Measurements from ENCODE around the gene ACOT7. TPM values are rescaled to one million over a fixed set of nuclear protein-coding genes. Genes with fewer than 3 reads are reported as not detected.

Gene ACOT7
- total RNA-seq, 5 donors from 2014 or later (not counting 1 experiment from before 2014, with no cell fraction given) = 6.1 to 9.3 (median 7.4) TPM

- Mint-ChIP-seq H3K4me3 (no peak overlapping the region), H3K36me3 (no peaks in the 10 kb centered on the region), H3K27ac (no peak overlapping the region), H3K4me1 (peaks cover 5 to 15% (median 10%) of the 10 kb centered on the region in 3 donors), H3K9me3 (no peaks in the 10 kb centered on the region), H3K27me3 (peaks cover 21 to 58% of the 10 kb centered on the region in 2 donors)
- DNase-seq (no peak), ATAC-seq (replicated peaks in 1 of 4) (no peak)
- peaks cover 5 to 69% of the 10 kb centered on the region in 2 experiments for H3K27me3 ChIP-seq (replicated peaks in 1 of 2; ENCODE audit: control insufficient read depth in 2 of 2, extremely low read depth in 1 of 2, insufficient read depth in 2 of 2, low read length in 1 of 2)
- WGBS (ENCODE audit: insufficient coverage) = 9% methylated on average over 60 of the region's 71 CpGs
- no peak overlapping the region for H3K27ac ChIP-seq (ENCODE audit: low read length)
- ChIA-PET POLR2A (no interaction called here), CTCF (no interaction called here)
- H3K36me3 ChIP-seq (ENCODE audit: control insufficient read depth in 2 of 2, extremely low read depth in 1 of 2, insufficient read depth in 1 of 2, low read length in 1 of 2) = no peaks in the 10 kb centered on the region
- H3K4me3 ChIP-seq (ENCODE audit: control insufficient read depth in 1 of 2, extremely low read depth in 1 of 2, low read length in 1 of 2) = no peak overlapping the region
- peaks cover 0 to 25% of the 10 kb centered on the region in 2 experiments for H3K4me1 ChIP-seq (ENCODE audit: control insufficient read depth in 1 of 2, extremely low read depth in 1 of 2, insufficient read depth in 2 of 2, low read length in 2 of 2)
- no peaks in the 10 kb centered on the region for H3K9me3 ChIP-seq
Observed at GRCh38 chr1:6249739-6250689, 143.6 kb downstream of the ACOT7 start.

- DNase-seq (no peak), ATAC-seq (replicated peaks in 1 of 4) (no peak)
- Mint-ChIP-seq H3K4me1 (peaks cover 5 to 17% (median 10%) of the 10 kb centered on the region in 3 donors), H3K4me3 (no peak overlapping the region), H3K36me3 (no peaks in the 10 kb centered on the region), H3K9me3 (no peaks in the 10 kb centered on the region), H3K27me3 (peaks cover 25 to 63% of the 10 kb centered on the region in 2 donors), H3K27ac (no peak overlapping the region)
- 11% methylated on average over 95 of the region's 96 CpGs for WGBS (ENCODE audit: insufficient coverage)
- ChIA-PET POLR2A (interaction anchor here in 1 of 2 donors (0.6 kb wide), 1 partner anchor 217 kb away, joined by 3 read pairs; the partner anchor contains the start of gene TNFRSF25), CTCF (no interaction called here)
- H3K4me3 ChIP-seq (ENCODE audit: control insufficient read depth in 1 of 2, extremely low read depth in 1 of 2, low read length in 1 of 2) = peak overlapping the region in 1 of 2 donors; percentile 6
- no peak overlapping the region for H3K27ac ChIP-seq (ENCODE audit: low read length)
- H3K36me3 ChIP-seq (ENCODE audit: control insufficient read depth in 2 of 2, extremely low read depth in 1 of 2, insufficient read depth in 1 of 2, low read length in 1 of 2) = no peaks in the 10 kb centered on the region
- H3K9me3 ChIP-seq = no peaks in the 10 kb centered on the region
- H3K27me3 ChIP-seq (replicated peaks in 1 of 2; ENCODE audit: control insufficient read depth in 2 of 2, extremely low read depth in 1 of 2, insufficient read depth in 2 of 2, low read length in 1 of 2) = peaks cover 6 to 75% of the 10 kb centered on the region in 2 experiments
- peaks cover 2 to 31% of the 10 kb centered on the region in 2 experiments for H3K4me1 ChIP-seq (ENCODE audit: control insufficient read depth in 1 of 2, extremely low read depth in 1 of 2, insufficient read depth in 2 of 2, low read length in 2 of 2)
Observed at GRCh38 chr1:6248932-6249738, 144.4 kb downstream of the ACOT7 start.

GRCh38 chr1:6248161-6248776 lies 145.3 kb downstream of the ACOT7 start:
- peaks cover 10 to 83% of the 10 kb centered on the region in 2 experiments for H3K27me3 ChIP-seq (replicated peaks in 1 of 2; ENCODE audit: control insufficient read depth in 2 of 2, extremely low read depth in 1 of 2, insufficient read depth in 2 of 2, low read length in 1 of 2)
- H3K27ac ChIP-seq (ENCODE audit: low read length) = no peak overlapping the region
- POLR2A ChIA-PET = interaction anchor here in 1 of 2 donors (0.6 kb wide), 1 partner anchor 218 kb away, joined by 3 read pairs; the partner anchor contains the start of gene TNFRSF25
- Mint-ChIP-seq H3K27ac (no peak overlapping the region), H3K4me3 (no peak overlapping the region), H3K27me3 (peaks cover 32 to 71% of the 10 kb centered on the region in 2 donors), H3K36me3 (no peaks in the 10 kb centered on the region), H3K4me1 (peaks cover 5 to 17% (median 10%) of the 10 kb centered on the region in 3 donors), H3K9me3 (no peaks in the 10 kb centered on the region)
- peaks cover 2 to 31% of the 10 kb centered on the region in 2 experiments for H3K4me1 ChIP-seq (ENCODE audit: control insufficient read depth in 1 of 2, extremely low read depth in 1 of 2, insufficient read depth in 2 of 2, low read length in 2 of 2)
- H3K36me3 ChIP-seq (ENCODE audit: control insufficient read depth in 2 of 2, extremely low read depth in 1 of 2, insufficient read depth in 1 of 2, low read length in 1 of 2) = no peaks in the 10 kb centered on the region
- CTCF ChIA-PET = interaction anchor here (0.6 to 2.0 kb wide), 2 partner anchors 100 to 156 kb away, joined by 7 to 8 read pairs; no protein-coding TSS in a partner anchor
- H3K9me3 ChIP-seq = no peaks in the 10 kb centered on the region
- 91% methylated on average over 11 of the region's 14 CpGs for WGBS (ENCODE audit: insufficient coverage)
- DNase-seq = no peak
- ATAC-seq (replicated peaks in 1 of 4) = no peak
- no peak overlapping the region for H3K4me3 ChIP-seq (ENCODE audit: control insufficient read depth in 1 of 2, extremely low read depth in 1 of 2, low read length in 1 of 2)

GRCh38 chr1:6247651-6248050 lies 145.9 kb downstream of the ACOT7 start:
- H3K4me3 ChIP-seq (ENCODE audit: control insufficient read depth in 1 of 2, extremely low read depth in 1 of 2, low read length in 1 of 2) = no peak overlapping the region
- 51% methylated on average over 2 of the region's 5 CpGs for WGBS (ENCODE audit: insufficient coverage)
- H3K9me3 ChIP-seq = no peaks in the 10 kb centered on the region
- POLR2A ChIA-PET = no interaction called here
- H3K4me3 Mint-ChIP-seq = no peak overlapping the region
- H3K27ac ChIP-seq (ENCODE audit: low read length) = no peak overlapping the region
- no peaks in the 10 kb centered on the region for H3K36me3 ChIP-seq (ENCODE audit: control insufficient read depth in 2 of 2, extremely low read depth in 1 of 2, insufficient read depth in 1 of 2, low read length in 1 of 2)
- CTCF ChIA-PET = interaction anchor here (0.6 to 2.0 kb wide), 5 partner anchors 95 to 241 kb away, joined by 3 to 8 read pairs (median 4); no protein-coding TSS in a partner anchor
- DNase-seq (no peak), ATAC-seq (replicated peaks in 1 of 4) (no peak)
- peaks cover 2 to 31% of the 10 kb centered on the region in 2 experiments for H3K4me1 ChIP-seq (ENCODE audit: control insufficient read depth in 1 of 2, extremely low read depth in 1 of 2, insufficient read depth in 2 of 2, low read length in 2 of 2)
- H3K9me3 Mint-ChIP-seq = no peaks in the 10 kb centered on the region
- H3K27ac Mint-ChIP-seq = no peak overlapping the region
- peaks cover 5 to 17% (median 10%) of the 10 kb centered on the region in 3 donors for H3K4me1 Mint-ChIP-seq
- peaks cover 32 to 72% of the 10 kb centered on the region in 2 donors for H3K27me3 Mint-ChIP-seq
- H3K27me3 ChIP-seq (replicated peaks in 1 of 2; ENCODE audit: control insufficient read depth in 2 of 2, extremely low read depth in 1 of 2, insufficient read depth in 2 of 2, low read length in 1 of 2) = peaks cover 14 to 87% of the 10 kb centered on the region in 2 experiments
- no peaks in the 10 kb centered on the region for H3K36me3 Mint-ChIP-seq

GRCh38 chr1:6246497-6247467 lies 146.8 kb downstream of the ACOT7 start:
- Mint-ChIP-seq H3K4me1 (peaks cover 5 to 17% (median 10%) of the 10 kb centered on the region in 3 donors), H3K36me3 (no peaks in the 10 kb centered on the region), H3K27me3 (peaks cover 32 to 65% of the 10 kb centered on the region in 2 donors), H3K9me3 (no peaks in the 10 kb centered on the region), H3K27ac (peak overlapping the region in 1 of 2 donors; percentile 63), H3K4me3 (peak overlapping the region; percentile 49 to 78 (median 64))
- WGBS (ENCODE audit: insufficient coverage) = 8% methylated on average over 17 of the region's 30 CpGs
- no peak overlapping the region for H3K4me3 ChIP-seq (ENCODE audit: control insufficient read depth in 1 of 2, extremely low read depth in 1 of 2, low read length in 1 of 2)
- no peaks in the 10 kb centered on the region for H3K36me3 ChIP-seq (ENCODE audit: control insufficient read depth in 2 of 2, extremely low read depth in 1 of 2, insufficient read depth in 1 of 2, low read length in 1 of 2)
- ChIA-PET CTCF (interaction anchor here (0.5 to 2.0 kb wide), 11 partner anchors 96 to 295 kb away, joined by 3 to 8 read pairs (median 3); no protein-coding TSS in a partner anchor), POLR2A (no interaction called here)
- H3K27ac ChIP-seq (ENCODE audit: low read length) = no peak overlapping the region
- peaks cover 3 to 34% of the 10 kb centered on the region in 2 experiments for H3K4me1 ChIP-seq (ENCODE audit: control insufficient read depth in 1 of 2, extremely low read depth in 1 of 2, insufficient read depth in 2 of 2, low read length in 2 of 2)
- DNase-seq (peak; percentile 36 to 89 (median 71)), ATAC-seq (replicated peaks in 1 of 4) (peak; percentile 64 to 78 (median 73))
- no peaks in the 10 kb centered on the region for H3K9me3 ChIP-seq
- H3K27me3 ChIP-seq (replicated peaks in 1 of 2; ENCODE audit: control insufficient read depth in 2 of 2, extremely low read depth in 1 of 2, insufficient read depth in 2 of 2, low read length in 1 of 2) = peaks cover 14 to 86% of the 10 kb centered on the region in 2 experiments

Data from T-cell (primary cell).